ENCODE results near the gene GNAT3.

The GNAT3 gene

GRCh38 chr7:80467069-80467468 is 44.8 kb downstream of the GNAT3 start:
- peak overlapping the region; percentile 6; the same call in 1 of the 2 replicates for H3K27ac ChIP-seq
- TF ChIP-seq ZFX (IDR thresholded peaks at IDR 0.05; ENCODE audit: borderline replicate concordance) (no peak), CTCF (IDR thresholded peaks at IDR 0.05) (no peak)

- TF ChIP-seq ZFX (IDR thresholded peaks at IDR 0.05; ENCODE audit: borderline replicate concordance) (no peak), CTCF (IDR thresholded peaks at IDR 0.05) (no peak)
- H3K27ac ChIP-seq = peak overlapping the region; percentile 6; the same call in 1 of the 2 replicates
Measured at GRCh38 chr7:80466636-80467035, 45.2 kb downstream of the GNAT3 start.

- TF ChIP-seq ZFX (IDR thresholded peaks at IDR 0.05; ENCODE audit: borderline replicate concordance) (no peak), CTCF (IDR thresholded peaks at IDR 0.05) (no peak)
- H3K27ac ChIP-seq = no peak overlapping the region
Measured at GRCh38 chr7:80464211-80464610, 47.7 kb downstream of the GNAT3 start.

GRCh38 chr7:80463272-80463920 is 48.5 kb downstream of the GNAT3 start:
- TF ChIP-seq ZFX (IDR thresholded peaks at IDR 0.05; ENCODE audit: borderline replicate concordance) (no peak), CTCF (IDR thresholded peaks at IDR 0.05) (no peak)

GRCh38 chr7:80460857-80461256 is 51.0 kb downstream of the GNAT3 start:
- TF ChIP-seq ZFX (IDR thresholded peaks at IDR 0.05; ENCODE audit: borderline replicate concordance) = no peak
- no peak for TF ChIP-seq CTCF (IDR thresholded peaks at IDR 0.05)
- no peak overlapping the region for H3K27ac ChIP-seq

More at GRCh38 chr7:80463272-80463920, 48.5 kb downstream of the GNAT3 start:
- no peak overlapping the region for H3K27ac ChIP-seq

- no peak for TF ChIP-seq ZFX (IDR thresholded peaks at IDR 0.05; ENCODE audit: borderline replicate concordance)
- no peak for TF ChIP-seq CTCF (IDR thresholded peaks at IDR 0.05)
- no peak overlapping the region for H3K27ac ChIP-seq
Measured at GRCh38 chr7:80459776-80460510, 51.9 kb downstream of the GNAT3 start.

Data from 22Rv1 (cell line).